Measurements from ENCODE around the gene LCORL. TPM values are rescaled to one million over a fixed set of nuclear protein-coding genes. Genes with fewer than 3 reads are reported as not detected.

Gene LCORL
- total RNA-seq, 2 experiments from 2014 or later: 6.3 to 6.5 TPM

- Mint-ChIP-seq H3K4me3 (no peak overlapping the region), H3K4me1 (ENCODE audit: low read depth) (peaks cover 71% of the 10 kb centered on the region), H3K27me3 (no peaks in the 10 kb centered on the region), H3K27ac (peak overlapping the region; percentile 35), H3K9me3 (no peaks in the 10 kb centered on the region), H3K36me3 (ENCODE audit: low read depth) (peaks cover 83% of the 10 kb centered on the region)
- no peak overlapping the region for H3K27ac ChIP-seq (ENCODE audit: low read depth in 1 of 2, low read length in 2 of 2)
- ChIA-PET POLR2A (no interaction called here), CTCF (interaction anchor here (1.7 kb wide), 1 partner anchor 11 kb away, joined by 6 read pairs; no protein-coding TSS in a partner anchor)
- ATAC-seq (ENCODE audit: poor library complexity): no peak
- peaks cover 34% of the 10 kb centered on the region for H3K36me3 ChIP-seq (ENCODE audit: insufficient read depth, low read length)
- H3K4me1 ChIP-seq (ENCODE audit: insufficient read depth, low read length): peaks cover 15% of the 10 kb centered on the region
- no peaks in the 10 kb centered on the region for H3K9me3 ChIP-seq (ENCODE audit: control insufficient read depth in 1 of 2, insufficient read depth in 1 of 2, low read length in 2 of 2)
- TF ChIP-seq CTCF (IDR thresholded peaks at IDR 0.05): no peak
- H3K4me3 ChIP-seq (ENCODE audit: low read length): no peak overlapping the region
- intact Hi-C loops (cut with DNase I, micrococcal nuclease): no loop called here
- no peak for DNase-seq
- H3K27me3 ChIP-seq (ENCODE audit: control insufficient read depth in 1 of 2, insufficient read depth in 2 of 2, low read length in 2 of 2): no peaks in the 10 kb centered on the region
These were observed 215.9 kb downstream of the LCORL start for GRCh38 chr4:17805580-17806155.

GRCh38 chr4:17797808-17798207 is 223.7 kb downstream of the LCORL start:
- DNase-seq (no peak), ATAC-seq (ENCODE audit: poor library complexity) (no peak)
- intact Hi-C loops (cut with DNase I, micrococcal nuclease): no loop called here

GRCh38 chr4:17794730-17795129 is 226.8 kb downstream of the LCORL start:
- Mint-ChIP-seq H3K27me3 (no peaks in the 10 kb centered on the region), H3K4me3 (no peak overlapping the region), H3K27ac (no peak overlapping the region), H3K4me1 (ENCODE audit: low read depth) (peaks cover 8% of the 10 kb centered on the region), H3K36me3 (ENCODE audit: low read depth) (peaks cover 50% of the 10 kb centered on the region), H3K9me3 (no peaks in the 10 kb centered on the region)
- TF ChIP-seq CTCF (IDR thresholded peaks at IDR 0.05): no peak
- ATAC-seq (ENCODE audit: poor library complexity): no peak
- Histone ChIP-seq H3K9me3 (ENCODE audit: control insufficient read depth in 1 of 2, insufficient read depth in 1 of 2, low read length in 2 of 2) (no peaks in the 10 kb centered on the region), H3K27ac (ENCODE audit: low read depth in 1 of 2, low read length in 2 of 2) (no peak overlapping the region), H3K27me3 (ENCODE audit: control insufficient read depth in 1 of 2, insufficient read depth in 2 of 2, low read length in 2 of 2) (no peaks in the 10 kb centered on the region), H3K36me3 (ENCODE audit: insufficient read depth, low read length) (peaks cover 2% of the 10 kb centered on the region), H3K4me1 (ENCODE audit: insufficient read depth, low read length) (no peaks in the 10 kb centered on the region), H3K4me3 (ENCODE audit: low read length) (no peak overlapping the region)
- ChIA-PET POLR2A (no interaction called here), CTCF (interaction anchor here (0.6 kb wide), 2 partner anchors 8 to 14 kb away, joined by 3 read pairs; no protein-coding TSS in a partner anchor)
- intact Hi-C loops (cut with DNase I, micrococcal nuclease): no loop called here
- no peak for DNase-seq

More at GRCh38 chr4:17797808-17798207, 223.7 kb downstream of the LCORL start:
- Mint-ChIP-seq H3K27me3 (no peaks in the 10 kb centered on the region), H3K9me3 (no peaks in the 10 kb centered on the region), H3K4me1 (ENCODE audit: low read depth) (peaks cover 8% of the 10 kb centered on the region), H3K4me3 (no peak overlapping the region), H3K36me3 (ENCODE audit: low read depth) (peaks cover 59% of the 10 kb centered on the region), H3K27ac (no peak overlapping the region)
- ChIA-PET CTCF (interaction anchor here (1.1 kb wide), 1 partner anchor 11 kb away, joined by 5 read pairs; no protein-coding TSS in a partner anchor), POLR2A (no interaction called here)
- Histone ChIP-seq H3K27me3 (ENCODE audit: control insufficient read depth in 1 of 2, insufficient read depth in 2 of 2, low read length in 2 of 2) (no peaks in the 10 kb centered on the region), H3K4me1 (ENCODE audit: insufficient read depth, low read length) (no peaks in the 10 kb centered on the region), H3K9me3 (ENCODE audit: control insufficient read depth in 1 of 2, insufficient read depth in 1 of 2, low read length in 2 of 2) (no peaks in the 10 kb centered on the region), H3K27ac (ENCODE audit: low read depth in 1 of 2, low read length in 2 of 2) (no peak overlapping the region), H3K36me3 (ENCODE audit: insufficient read depth, low read length) (peaks cover 15% of the 10 kb centered on the region), H3K4me3 (ENCODE audit: low read length) (no peak overlapping the region)
- no peak for TF ChIP-seq CTCF (IDR thresholded peaks at IDR 0.05)

Other genes with a start within 250 kb of the LCORL start
- gene FAM184B, start 240.1 kb downstream of the LCORL start, total RNA-seq: not detected
- gene DCAF16, start 211.0 kb downstream of the LCORL start, total RNA-seq: 10 to 100 TPM; 88.5 to 91.4 TPM
- gene NCAPG, start 210.8 kb downstream of the LCORL start, total RNA-seq: under 1 TPM; 0.58 to 0.61 TPM

Measured in CD4-positive, alpha-beta T cell (primary cell).